Inferior parietal cortex (tissue), 1 donor: ENCODE measurements around the gene IL27RA.
"Not testable (repeated sequence)": the region's sequence is repeated elsewhere in the genome, so short reads cannot be mapped to it uniquely, and the experiment has no call there.

Source experiments
- DNase-seq: peaks from one replicate; pipeline ENCODE4 v3.0.0-alpha.2; 2016; ENCODE audit errors: extremely low spot score

Gene IL27RA

GRCh38 chr19:13999085-13999484, 32.5 kb upstream of the IL27RA start:
- no peak for DNase-seq

- DNase-seq, result no peak
These were observed 30.7 kb upstream of the IL27RA start for GRCh38 chr19:14000691-14001375.

- DNase-seq, result no peak
These were observed 28.9 kb upstream of the IL27RA start for GRCh38 chr19:14002571-14003250.

DNA sequence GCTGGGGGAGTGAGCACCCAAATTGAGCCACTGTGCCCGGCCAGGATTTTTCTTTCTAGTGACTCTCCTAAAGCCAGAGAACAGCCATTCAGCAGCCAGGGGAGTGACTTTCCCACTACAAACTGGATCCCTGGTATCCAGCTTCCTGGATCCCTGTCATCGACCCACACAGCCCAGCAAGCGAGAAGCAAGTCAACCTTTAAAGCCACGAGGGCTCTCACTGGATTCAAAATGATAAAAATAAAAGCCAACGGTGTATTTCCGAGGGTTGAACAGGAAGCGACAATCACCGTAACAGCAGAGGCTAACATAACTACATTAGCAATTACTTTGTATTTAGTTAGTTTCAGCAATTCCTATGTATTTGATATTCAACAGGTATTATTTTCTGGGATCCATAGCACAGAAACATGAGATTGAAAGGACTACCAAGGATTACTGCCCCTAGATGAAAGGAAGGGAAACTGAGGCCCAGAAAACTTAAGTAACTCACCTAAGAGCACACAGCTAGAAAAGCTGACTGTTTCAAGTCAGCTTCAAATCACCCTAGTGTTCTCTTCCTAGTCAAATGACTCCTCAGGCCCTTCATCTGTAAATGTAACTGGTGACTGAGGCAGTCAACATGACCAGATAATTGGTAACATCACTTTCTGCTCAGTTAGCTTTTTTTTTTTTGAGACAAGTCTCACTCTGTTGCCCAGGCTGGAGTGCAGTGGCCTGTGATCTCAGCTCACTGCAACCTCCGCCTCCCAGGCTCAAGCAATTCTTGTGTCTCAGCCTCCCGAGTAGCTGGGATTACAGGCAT, 28.1 kb upstream of the IL27RA start:
- DNase-seq, result no peak

DNA sequence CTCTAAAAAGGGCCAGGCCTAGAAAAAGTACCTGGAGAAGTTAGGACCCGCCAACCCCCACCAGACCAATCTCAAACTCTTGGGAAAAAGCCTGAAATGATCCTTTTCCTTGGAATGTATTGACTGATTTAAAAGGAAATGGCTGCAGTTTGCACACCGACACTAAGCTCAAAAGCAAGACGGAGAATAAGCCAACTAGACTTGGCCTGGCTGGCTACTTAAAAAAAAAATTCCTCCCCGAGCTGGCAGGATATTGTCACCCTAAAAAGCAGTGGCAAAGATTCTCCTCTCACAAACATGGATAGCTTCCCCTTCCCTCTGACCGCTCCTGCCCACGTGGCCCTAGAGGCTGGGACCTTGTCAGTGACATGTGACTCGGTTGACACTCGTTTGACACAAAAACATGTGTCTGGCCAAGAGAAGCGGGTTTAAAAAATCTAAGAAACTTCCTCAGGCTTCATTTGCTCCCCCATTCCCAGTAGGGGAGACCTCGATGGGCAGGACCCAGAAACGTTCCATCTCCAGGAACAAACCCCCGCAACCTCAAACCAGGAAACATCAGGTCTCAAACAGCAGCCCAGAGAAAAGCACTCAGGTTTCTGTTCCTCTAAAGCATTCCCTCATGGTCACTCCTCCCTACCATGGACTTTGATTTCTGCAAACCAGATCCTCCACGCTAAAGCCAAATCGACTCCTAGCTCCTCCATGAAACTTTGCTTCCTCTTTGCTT, 26.8 kb upstream of the IL27RA start:
- peak; percentile 63 for DNase-seq

DNA sequence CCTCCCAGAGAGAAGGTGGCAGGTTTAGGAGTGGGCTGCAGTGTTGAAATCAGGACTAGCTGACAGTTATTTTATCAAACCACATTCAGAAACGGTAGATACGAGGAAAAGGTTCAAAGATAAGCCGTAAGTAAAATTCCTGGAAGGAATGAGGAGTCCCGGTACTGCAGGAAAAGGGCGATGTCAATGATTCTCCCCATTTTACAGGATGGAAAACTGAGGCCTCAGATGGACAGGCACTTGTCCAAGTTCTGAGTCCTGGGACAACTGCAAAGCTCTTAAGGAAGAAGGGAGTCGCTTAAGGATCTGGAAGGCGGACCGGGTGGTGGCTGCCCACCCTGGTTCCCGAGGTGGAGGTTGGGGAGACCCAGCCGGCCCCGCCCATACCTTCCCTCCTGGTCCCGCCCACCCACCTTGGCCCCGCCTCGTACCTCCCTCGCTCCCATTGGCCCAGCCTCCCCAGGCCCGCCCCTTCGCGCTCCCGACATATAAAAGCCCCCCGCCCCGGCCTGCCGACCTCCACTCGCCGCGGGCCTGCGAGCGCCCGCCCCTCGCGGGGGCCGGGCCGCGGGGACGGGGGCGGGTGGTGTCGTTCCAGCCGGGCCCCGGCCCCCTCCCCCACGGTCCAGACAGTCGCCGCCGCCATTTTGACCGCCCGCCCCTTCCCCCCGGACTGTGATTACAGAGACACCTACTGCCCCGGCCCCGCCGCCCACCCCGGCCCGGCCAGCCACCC, 26.0 kb upstream of the IL27RA start:
- DNase-seq, result peak; percentile 33

DNA sequence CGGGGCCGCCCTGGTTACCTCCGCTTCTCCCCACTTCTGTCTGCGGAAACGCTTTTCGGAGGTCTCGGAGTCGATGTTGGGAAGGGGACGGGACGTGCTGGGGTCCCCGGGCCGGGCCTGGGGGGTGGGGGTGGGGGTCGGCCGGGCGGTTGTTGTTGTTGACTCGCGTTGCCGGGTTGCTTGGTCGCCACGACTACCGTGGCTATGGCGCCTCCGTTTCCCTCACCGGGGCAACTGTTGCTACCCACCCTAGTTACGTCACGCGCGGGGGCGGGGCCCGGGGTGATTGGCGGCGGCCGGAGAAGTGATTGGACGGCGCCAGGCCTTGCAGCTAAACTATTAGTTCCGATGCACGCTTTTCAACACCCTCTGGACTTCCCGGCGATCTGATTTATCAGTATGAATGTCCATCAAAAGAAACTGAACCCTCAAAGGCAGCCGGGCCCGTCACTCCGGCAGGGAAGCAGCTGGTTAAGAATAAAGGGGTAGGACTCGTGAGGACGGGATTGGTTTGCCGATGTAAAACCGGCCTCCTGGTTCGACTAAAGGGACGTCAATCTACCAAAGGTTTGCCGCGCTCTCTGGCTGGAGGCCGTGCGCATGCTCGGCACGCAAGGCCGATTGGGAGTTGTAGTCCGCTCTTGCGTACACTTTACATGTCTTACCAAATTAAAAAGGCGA, 25.3 kb upstream of the IL27RA start, which contains the start of gene RFX1:
Gene RFX1 (minus strand): TSS at position 236 of the 681 bp plus-strand sequence. CDS start 12,477 bp downstream, outside the sequence.
- DNase-seq, result peak; percentile 100

- DNase-seq, result no peak
These were observed 24.6 kb upstream of the IL27RA start for GRCh38 chr19:14006766-14007562.

DNA sequence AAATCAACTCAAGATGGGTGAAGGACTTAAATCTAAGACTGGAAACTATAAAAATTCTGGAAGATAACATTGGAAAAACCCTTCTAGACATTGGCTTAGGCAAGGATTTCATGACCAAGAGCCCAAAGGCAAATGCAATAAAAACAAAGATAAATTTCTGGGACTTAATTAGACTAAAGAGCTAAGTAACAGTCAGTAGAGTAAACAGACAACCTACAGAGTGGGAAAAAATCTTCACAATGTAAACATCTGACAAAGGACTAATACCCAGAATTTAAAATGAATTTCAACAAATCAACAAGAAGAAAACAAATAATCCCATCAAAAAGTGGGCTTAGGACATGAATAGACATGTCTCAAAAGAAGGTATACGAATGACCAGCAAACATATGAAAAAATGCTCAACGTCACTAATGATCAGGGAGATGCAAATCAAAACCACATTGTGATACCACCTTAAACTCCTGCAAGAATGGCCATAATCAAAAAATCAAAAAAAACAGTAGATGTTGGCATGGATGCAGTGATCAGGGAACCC, 19.1 kb upstream of the IL27RA start:
- no peak for DNase-seq

- no peak for DNase-seq
These were observed 16.0 kb upstream of the IL27RA start for GRCh38 chr19:14015524-14016035.

GRCh38 chr19:14019100-14019499, 12.5 kb upstream of the IL27RA start:
- DNase-seq, result no peak

DNA sequence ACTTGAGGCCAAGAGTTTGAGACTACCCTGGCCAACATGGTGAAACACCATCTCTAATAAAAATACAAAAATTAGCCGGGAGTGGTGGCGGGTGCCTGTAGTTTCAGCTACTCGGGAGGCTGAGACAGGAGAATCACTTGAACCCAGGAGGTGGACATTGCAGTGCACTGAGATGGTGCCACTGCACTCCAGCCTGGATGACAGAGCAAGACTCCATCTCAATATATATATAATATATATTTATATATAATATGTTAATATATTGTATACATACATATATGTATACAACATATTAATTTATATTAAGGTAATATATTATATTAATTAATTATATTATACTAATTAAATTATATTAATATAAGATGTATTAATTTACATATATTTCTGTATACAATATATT, 11.8 kb upstream of the IL27RA start:
- DNase-seq, result not testable (repeated sequence)

DNA sequence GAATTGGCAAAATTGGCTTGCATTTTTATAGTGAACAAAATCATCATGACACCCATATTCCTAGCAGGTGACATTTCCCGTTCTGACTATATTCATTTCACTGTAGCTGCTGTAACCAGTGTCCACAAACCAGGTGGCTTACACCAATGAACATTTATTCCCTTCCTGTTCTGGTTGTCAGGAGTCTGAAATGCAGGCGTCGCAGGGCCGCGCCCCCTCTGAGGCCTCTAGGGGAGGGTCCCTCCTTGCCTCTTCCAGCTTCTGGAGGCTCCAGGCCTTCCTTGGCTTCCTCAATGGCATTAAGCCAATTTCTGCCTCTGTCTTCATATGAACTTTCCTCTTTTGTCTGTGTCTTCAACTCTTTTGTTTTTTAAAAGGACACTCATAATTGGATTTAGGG, 10.1 kb upstream of the IL27RA start:
- DNase-seq, result no peak

DNA sequence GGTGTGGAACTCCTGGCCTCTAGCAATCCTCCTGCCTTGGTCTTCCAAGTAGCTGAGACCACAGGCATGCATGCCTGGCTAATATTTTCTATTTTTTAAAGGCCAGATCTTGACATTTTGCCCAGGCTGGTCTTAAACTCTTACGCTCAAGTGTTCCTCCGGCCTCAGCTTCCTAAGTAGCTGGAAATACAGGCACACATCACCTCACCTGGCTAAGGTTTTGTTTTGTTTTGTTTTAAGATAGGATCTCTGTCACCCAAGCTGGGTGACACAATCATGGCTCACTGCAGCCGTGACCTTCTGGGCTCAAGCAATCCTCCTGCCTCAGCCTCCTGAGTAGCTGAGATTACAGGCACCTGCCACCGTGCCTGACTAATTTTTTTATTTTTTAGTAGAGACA, 9.1 kb upstream of the IL27RA start:
- DNase-seq, result no peak

DNA sequence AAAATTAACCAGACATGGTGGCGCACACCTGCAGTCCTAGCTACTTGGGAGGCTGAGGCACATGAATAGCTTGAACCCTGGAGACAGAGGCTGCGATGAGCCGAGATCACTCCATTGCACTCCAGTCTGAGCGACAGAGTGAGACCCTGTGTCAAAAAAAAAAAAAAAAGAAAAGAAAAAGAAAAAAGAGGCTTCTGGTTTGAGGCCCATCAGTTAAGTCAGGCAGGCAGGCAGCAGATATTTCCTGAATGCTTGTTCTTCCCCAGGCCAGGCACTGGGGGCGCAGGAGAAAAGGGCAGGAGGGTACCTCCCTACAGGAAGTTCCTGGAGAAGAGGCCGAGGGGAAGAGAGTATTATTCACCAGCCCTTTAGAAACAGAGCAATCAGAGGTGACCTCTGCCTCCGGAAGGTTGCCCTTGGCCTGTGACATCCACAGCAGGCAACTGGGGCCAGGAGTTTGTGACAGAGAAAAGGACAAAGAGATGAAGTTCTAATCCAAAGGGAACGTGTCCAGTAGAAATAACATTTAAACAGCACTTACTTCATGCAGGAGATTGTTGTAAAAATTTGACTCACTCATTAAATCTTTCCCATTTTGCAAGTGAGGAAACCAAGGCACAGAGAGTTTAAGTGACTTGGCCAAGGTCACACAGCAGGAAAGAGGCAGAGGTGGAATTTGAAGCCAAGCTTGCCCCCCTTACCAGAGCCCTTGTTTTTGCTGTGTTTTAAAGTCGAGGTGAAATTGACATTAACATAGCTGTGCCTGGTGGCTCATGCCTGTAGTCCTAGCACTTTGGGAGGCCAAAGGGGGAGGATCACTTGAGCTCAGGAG, 7.9 kb upstream of the IL27RA start:
- no peak for DNase-seq

DNA sequence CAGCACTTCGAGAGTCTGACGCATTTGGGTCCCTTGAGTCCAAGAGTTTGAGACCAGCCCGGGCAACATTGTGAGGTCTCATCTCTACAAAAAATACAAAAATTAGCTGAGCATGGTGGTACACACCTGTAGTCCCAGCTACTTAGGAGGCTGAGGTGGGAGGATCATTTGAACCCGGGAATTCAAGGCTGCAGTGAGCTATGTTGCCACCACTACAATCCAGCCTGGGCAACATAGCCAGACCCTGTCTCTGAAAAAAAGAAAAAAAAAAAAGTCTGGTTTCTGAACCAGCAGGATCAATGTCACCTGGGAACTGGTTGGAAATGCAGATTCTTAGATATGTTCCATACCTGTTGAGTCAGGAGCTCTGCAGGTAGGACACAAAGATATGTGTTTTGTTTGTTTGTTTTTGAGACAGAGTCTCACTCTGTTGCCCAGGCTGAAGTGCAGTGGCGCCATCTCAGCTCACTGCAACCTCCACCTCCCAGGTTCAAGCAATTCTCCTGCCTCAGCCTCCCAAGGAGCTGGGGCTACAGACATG, 4.8 kb upstream of the IL27RA start:
- DNase-seq, result not testable (repeated sequence)

DNA sequence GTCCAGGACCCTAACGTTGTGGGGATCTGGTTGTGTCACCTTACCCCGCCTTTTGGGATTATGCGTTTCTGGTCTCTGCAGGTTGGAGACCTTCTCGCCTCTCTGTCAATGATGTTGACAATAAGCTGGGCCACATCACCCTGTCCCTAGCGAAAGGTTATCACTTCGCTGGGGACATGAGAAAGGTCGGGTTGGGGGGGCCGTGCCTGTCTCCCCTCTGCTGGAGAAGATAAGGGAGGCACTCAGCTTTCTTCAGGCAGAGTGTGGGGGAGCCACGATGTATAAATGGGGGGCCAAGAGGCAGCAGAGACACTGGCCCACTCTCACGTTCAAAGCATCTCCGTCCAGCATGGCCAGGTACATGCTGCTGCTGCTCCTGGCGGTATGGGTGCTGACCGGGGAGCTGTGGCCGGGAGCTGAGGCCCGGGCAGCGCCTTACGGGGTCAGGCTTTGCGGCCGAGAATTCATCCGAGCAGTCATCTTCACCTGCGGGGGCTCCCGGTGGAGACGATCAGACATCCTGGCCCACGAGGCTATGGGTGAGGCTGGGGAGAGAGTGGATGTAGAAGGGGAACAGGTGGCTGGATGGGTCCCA, 3.6 kb upstream of the IL27RA start, which contains the start of gene RLN3:
Gene RLN3 (plus strand): TSS at position 293 of the 595 bp plus-strand sequence. CDS start 57 bp downstream, at position 350.
- DNase-seq, result no peak
